Stimulated activated naive CD8-positive, alpha-beta T cell treated with anti-CD3 and anti-CD28 coated beads, Interleukin-15, Interleukin-2, amounts not matched to agents 100 U/mL and 50 U/mL, for 24 hours (primary cell): Measurements from ENCODE around the gene UPF3A.

Experiments
- ATAC-seq: fragments of 150-1000 bp; cut with Tn5 transposase; one replicate; pipeline ENCODE4 v1.10.0; 2021
- DNase-seq: peaks from one replicate; pipeline ENCODE4 v3.0.0; 2021

The UPF3A gene

GRCh38 chr13:114264886-114265611 is 16.4 kb upstream of the UPF3A start:
- DNase-seq (no peak), ATAC-seq (no peak)

- DNase-seq = no peak
- ATAC-seq = no peak
Measured at GRCh38 chr13:114266241-114266640, 15.2 kb upstream of the UPF3A start.

GRCh38 chr13:114268344-114269280 is 12.8 kb upstream of the UPF3A start:
- ATAC-seq = peak; percentile 70
- no peak for DNase-seq

DNA sequence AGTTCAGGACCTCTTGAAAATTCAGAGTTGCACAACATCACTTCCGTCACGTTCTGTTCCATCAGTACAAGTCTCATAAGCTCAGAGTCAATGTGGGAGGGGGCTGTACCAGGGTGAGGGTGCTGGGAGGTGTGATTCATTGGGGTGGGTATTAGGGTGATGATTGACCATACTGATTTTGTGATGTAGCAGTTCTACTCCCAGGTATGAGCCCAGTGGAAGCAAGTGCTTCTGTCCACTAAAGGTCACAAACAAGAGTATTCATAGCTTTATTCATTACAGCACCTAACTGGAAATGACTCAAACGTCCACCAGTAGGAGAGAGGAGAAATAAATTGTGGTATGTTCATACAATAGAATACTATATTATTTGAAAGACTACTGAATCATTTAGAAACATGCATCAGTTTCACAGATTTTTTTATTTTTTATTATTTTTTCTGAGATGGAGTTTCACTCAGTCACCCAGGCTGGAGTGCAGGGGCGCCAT is 12.1 kb upstream of the UPF3A start:
- peak; percentile 38 for ATAC-seq

GRCh38 chr13:114272977-114273376 is 8.4 kb upstream of the UPF3A start:
- DNase-seq = no peak
- ATAC-seq = no peak

More for the DNA sequence above, 12.1 kb upstream of the UPF3A start:
- no peak for DNase-seq

- ATAC-seq = no peak
- no peak for DNase-seq
Measured at GRCh38 chr13:114275304-114275703, 6.1 kb upstream of the UPF3A start.

- DNase-seq (no peak), ATAC-seq (no peak)
Measured at GRCh38 chr13:114279146-114279545, 2.3 kb upstream of the UPF3A start.

- peak; percentile 20 for DNase-seq
- ATAC-seq = no peak
Measured at GRCh38 chr13:114279758-114280355, 1.5 kb upstream of the UPF3A start.

DNA sequence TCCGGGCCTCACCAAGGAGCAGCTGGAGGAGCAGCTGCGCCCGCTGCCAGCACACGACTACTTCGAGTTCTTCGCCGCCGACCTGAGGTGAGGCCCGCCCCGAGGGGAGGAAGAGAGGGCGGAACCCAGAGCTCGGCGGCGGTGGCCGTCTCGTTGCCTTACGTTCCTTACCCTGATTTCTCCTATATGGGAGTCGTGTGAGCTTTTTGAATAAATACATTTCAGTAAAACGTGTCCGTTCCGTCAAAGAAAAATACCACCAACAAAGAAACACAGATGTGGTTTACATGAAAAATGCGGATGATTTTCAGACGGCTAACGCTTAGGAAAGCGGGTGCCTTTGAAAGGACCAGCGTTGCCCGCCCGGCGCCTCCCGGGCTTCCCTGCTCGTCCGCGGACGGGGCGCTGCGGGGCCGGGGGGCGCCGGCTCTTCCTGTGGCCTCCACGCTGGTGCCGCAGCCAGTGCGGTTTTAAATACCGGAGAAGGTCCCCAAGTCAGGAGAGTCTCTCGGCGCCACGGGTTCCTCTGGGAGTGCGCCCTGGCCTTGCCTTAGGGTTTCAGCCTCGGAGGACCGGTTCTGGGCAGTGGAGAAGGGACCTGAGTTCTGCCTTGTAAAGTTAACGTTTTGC is 755 bp downstream of the UPF3A start:
- DNase-seq (peak; percentile 74), ATAC-seq (peak; percentile 70)

- ATAC-seq = no peak
- no peak for DNase-seq
Measured at GRCh38 chr13:114283576-114283975, 2.2 kb downstream of the UPF3A start.

- ATAC-seq (no peak), DNase-seq (no peak)
Measured at GRCh38 chr13:114284680-114285079, 3.3 kb downstream of the UPF3A start.

DNA sequence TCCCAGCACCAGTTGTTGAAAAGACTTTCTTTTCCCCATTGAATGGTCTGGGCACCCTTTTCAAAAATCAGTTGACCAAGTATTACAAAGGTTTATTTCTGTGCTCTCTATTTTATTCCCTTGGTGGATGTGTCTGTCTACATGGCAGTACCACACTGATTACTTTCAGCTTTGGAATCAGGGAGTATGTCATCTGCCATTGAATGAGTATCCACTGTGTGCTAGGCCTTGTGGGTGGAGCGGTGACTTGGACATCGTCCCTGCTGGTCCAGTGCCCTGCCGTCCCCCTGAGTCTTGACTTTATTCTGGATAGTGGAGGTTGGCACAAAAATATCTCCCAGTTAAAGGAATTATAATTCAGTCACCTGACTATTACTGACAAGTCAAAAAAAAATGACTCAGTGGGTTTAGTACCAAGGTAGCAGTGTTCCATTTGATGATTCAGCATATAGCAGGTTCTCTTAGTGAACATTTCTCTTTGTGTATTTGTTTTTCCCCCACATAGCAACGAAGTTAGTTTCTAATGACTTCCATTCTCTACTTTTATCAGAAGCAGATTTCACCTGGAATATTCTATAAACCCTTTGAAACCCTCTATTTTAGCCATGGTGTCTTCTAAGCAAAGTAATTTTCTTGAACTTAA is 3.9 kb downstream of the UPF3A start:
- no peak for ATAC-seq
- DNase-seq = no peak

DNA sequence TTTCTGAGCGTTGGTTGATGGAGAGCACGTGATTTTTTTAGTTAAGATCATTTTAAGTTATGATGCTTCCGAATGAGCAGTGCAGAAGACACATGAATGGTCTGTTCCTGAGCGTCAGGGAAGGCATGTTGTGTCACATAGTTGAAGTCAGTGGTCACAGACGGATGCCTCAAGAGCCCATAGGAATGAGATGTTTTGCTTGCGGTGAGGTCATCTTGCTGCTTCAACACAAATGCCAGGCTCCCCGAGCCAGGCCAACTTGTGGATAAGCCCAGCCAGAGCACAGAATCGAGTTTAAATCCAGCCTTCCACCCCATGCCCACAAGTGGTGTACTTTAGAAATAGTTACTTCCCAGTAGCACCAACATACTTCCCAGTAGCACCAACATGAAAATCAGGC is 5.4 kb downstream of the UPF3A start:
- ATAC-seq (no peak), DNase-seq (no peak)

GRCh38 chr13:114288157-114288591 is 6.8 kb downstream of the UPF3A start:
- ATAC-seq (no peak), DNase-seq (no peak)

DNA sequence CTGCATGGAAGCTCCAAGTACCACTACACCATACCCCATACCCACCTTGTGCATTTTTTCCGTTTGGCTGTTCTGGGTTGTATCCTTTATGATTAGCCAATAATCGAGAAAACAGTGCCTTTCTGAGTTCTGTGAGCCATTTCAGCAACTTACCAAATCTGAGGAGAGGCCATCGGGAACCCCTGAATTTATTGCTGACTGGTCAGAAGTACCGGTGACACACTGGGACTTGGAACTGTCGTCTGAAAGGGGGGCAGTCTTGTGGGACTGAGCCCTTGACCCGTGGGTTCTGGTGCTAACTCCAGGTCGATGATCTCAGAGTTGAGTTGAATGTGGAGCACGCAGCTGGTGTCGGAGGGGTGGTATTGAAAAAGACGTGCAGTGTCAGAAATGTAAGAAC is 15.0 kb downstream of the UPF3A start:
- ATAC-seq (no peak), DNase-seq (no peak)

DNA sequence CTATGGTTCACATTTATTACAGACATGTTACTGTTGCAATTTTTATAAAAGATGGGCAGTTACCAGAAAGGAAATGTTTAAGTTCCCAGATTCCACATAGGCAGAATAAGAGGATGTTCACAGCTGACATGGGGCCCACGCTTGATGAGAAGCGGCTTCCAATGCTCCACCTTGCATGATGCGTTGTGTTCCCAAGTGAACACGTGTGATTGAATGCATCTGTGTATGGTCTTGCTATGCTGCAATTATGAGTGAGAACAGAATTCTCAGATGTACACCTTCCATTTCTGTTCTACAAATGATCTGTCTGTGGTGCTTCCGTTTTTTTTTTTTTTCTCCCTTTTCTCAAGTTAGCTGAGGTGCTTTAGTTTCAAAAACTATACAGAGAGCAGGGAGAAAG is 15.5 kb downstream of the UPF3A start:
- no peak for DNase-seq
- ATAC-seq = no peak

DNA sequence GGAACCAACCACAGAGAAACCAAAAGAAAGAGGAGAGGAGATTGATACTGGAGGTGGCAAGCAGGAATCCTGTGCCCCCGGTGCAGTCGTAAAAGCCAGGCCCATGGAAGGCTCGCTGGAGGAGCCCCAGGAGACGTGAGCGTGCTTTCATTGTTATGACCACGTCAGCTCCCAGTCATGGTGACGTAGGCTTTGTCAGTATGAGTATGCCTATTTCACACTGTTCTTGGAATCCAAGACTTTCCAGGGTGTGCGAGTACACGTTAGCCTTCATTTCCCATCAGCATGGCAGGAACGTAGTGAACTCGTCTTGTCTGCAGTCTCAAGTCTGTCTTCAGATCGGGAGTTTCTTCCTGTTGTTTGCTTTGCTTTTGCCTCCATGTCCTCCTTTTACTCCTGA is 17.5 kb downstream of the UPF3A start:
- DNase-seq (no peak), ATAC-seq (no peak)

DNA sequence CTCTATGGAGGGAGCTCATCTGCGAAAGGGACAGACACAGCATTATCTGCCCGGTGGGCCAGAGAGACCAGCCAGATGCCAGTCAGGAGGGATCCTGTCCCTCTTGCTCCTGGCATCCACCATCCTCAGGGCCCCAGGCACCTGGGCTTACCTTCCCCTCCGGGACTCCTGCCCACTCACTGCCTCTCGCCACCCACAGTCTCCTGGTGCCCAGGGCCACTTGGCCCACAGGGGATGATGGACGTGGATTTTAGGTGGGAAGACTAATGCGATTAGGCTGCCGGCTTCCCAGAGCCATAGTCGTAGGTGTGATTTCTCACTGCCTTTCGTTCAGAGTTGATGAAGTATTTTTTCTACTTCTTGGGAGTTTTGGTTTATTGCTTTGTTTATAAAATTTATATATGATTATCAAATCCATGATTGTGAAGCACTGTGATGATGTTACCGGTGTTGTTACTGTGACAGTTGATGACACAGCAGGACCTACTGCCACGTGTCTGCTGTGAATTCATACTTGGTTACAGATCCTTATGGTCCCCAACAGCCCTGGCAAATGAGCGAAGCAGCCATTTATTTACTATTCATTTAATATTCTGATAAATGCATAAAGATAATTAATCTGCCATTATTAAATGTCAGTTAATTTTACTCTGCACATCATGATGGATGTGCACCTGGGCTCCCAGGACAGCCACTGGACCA is 18.4 kb downstream of the UPF3A start:
- ATAC-seq (no peak), DNase-seq (no peak)

DNA sequence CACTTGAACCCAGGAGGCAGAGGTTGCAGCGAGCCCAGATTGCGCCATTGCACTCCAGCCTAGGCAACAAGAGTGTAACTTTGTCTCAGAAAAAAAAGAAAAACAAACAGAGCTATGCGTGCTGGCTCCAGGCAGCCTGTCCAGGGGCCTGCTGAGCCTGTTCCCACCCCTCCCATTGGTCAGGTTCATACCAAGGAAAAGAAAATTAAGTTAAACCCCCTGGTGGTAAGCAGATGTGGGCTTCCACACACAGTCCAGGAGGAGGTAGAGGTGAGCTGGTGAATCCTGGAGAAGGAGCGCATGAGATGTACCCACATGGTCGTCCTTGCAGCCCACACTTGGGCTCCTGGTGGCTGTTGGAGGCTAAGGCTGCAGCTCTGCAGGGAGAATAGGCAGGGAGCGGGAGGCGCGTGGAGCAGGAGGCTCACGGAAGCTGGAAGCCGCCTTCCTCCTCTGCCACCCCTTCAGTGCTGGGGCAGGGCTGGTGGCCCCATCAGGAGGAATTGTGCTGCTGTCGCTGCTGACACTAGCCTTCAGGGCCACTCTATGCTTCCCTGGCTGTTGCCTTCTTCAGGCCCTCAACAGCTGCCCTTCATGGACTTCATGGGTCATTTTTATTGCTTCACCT is 22.4 kb downstream of the UPF3A start:
- no peak for ATAC-seq

DNA sequence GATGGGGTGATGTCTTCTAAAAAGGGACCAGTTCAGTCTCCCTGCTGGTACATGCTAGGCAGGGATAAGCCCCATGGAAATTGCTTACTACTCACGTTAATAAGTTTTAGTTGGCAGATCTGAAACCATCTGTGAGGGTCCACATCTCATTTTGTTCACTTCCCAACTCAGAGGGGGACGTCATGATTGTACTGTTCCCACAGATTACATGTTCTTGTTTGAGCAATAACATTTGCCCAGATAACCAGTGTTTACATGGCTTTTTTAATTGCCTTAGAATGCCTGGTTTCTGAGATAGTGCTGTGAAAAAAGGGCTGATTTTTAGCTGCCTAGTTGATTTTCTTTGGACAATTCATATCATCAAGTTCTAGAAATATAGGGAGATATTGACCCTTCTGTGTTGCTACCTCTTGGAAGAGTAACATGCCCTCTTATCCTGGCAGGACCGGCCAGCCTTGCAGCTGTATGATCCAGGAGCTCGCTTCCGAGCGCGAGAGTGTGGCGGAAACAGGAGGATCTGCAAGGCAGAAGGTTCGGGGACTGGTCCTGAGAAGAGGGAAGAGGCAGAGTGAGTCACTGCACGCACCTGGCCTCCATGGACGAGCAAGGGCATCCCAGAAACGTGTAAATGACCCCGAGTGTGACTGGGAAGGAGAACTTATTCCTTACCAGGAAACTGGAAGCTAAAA is 23.1 kb downstream of the UPF3A start:
- no peak for DNase-seq
- no peak for ATAC-seq

More for the DNA sequence above, 22.4 kb downstream of the UPF3A start:
- DNase-seq = no peak
